Breast epithelium (tissue), 3 donors: Measurements from ENCODE around the gene PRR35.

ENCODE experiments used
- POLR2AphosphoS5 ChIP-seq, 3 donors: sonication (generic); formaldehyde crosslinking; IDR thresholded peaks; one replicate each; pipeline ENCODE4 v1.6.1; 2017; ENCODE audit warnings: antibody characterized with exemption in 3 of 3
- TF ChIP-seq, protein P1 (sequence below), 3 donors: fragments of 450-650 bp; IDR thresholded peaks; one replicate each; pipeline ENCODE4 v1.5.1; 2016 to 2017; ENCODE audit warnings: antibody characterized with exemption in 3 of 3, mild to moderate bottlenecking in 3 of 3, moderate library complexity in 3 of 3

DNA sequence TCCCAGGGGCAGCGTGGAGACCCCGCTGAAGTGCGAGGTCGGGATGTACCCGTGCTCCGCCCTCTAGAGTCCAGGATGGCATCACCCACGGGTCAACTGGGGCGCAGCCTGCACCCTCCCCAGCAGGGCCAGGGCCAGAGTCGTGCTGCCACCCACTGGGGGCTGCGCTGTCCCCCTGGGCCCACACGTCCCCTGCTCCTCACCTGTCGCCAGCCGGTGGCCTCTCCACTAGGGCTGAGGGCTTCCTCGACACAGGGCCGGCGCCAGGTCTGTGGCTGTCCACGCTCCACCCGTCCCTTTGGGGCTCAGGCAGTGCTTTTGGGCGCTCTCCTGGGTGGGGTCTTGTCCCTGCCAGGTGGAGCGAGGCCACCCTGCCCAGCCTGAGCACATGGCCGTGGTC lies 11.6 kb upstream of the PRR35 start:
- TF ChIP-seq, protein P1, sequence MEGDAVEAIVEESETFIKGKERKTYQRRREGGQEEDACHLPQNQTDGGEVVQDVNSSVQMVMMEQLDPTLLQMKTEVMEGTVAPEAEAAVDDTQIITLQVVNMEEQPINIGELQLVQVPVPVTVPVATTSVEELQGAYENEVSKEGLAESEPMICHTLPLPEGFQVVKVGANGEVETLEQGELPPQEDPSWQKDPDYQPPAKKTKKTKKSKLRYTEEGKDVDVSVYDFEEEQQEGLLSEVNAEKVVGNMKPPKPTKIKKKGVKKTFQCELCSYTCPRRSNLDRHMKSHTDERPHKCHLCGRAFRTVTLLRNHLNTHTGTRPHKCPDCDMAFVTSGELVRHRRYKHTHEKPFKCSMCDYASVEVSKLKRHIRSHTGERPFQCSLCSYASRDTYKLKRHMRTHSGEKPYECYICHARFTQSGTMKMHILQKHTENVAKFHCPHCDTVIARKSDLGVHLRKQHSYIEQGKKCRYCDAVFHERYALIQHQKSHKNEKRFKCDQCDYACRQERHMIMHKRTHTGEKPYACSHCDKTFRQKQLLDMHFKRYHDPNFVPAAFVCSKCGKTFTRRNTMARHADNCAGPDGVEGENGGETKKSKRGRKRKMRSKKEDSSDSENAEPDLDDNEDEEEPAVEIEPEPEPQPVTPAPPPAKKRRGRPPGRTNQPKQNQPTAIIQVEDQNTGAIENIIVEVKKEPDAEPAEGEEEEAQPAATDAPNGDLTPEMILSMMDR (IDR thresholded peaks at IDR 0.05) = no peak
- no peak for TF ChIP-seq POLR2AphosphoS5 (IDR thresholded peaks at IDR 0.05)
